ENCODE results near the gene GPI.
A peak's percentile ranks its signal among the peaks of the same experiment; 100 is the strongest.

GPI gene

GRCh38 chr19:34409189-34410164 is 44.5 kb downstream of the GPI start:
- Histone ChIP-seq H4K20me1 (ENCODE audit: control insufficient read depth, insufficient read depth, low read depth, low read length) (no peaks in the 10 kb centered on the region), H3K9me3 (ENCODE audit: control insufficient read depth, insufficient read depth, low read length) (no peaks in the 10 kb centered on the region), H3K36me3 (ENCODE audit: control insufficient read depth, low read length) (peaks cover 53% of the 10 kb centered on the region), H3K9me2 (replicated peaks; ENCODE audit: control insufficient read depth, low read length) (no peaks in the 10 kb centered on the region), H3K27me3 (ENCODE audit: control insufficient read depth, low read length) (no peaks in the 10 kb centered on the region), H3K4me3 (ENCODE audit: low read length) (no peak overlapping the region), H3F3A (ENCODE audit: control insufficient read depth, insufficient read depth) (no peaks in the 10 kb centered on the region), H3K4me2 (ENCODE audit: low read length) (peak overlapping the region; percentile 18; the same call in 1 of the 2 replicates), H3K4me1 (ENCODE audit: control insufficient read depth, low read length) (peaks cover 30% of the 10 kb centered on the region), H3K27ac (ENCODE audit: low read depth, low read length) (no peak overlapping the region; the same call in 1 of the 2 replicates), H3K79me2 (ENCODE audit: control insufficient read depth, low read length) (peaks cover 65% of the 10 kb centered on the region)
- TF ChIP-seq CTCF (IDR thresholded peaks at IDR 0.05; ENCODE audit: low read depth, low read length, poor library complexity, severe bottlenecking) (no peak), EZH2phosphoT487 (IDR thresholded peaks at IDR 0.05; ENCODE audit: borderline replicate concordance, low read length) (no peak)

- H3K36me3 ChIP-seq (ENCODE audit: control insufficient read depth, low read length), result peaks cover 64% of the 10 kb centered on the region
- H3F3A ChIP-seq (ENCODE audit: control insufficient read depth, insufficient read depth), result no peaks in the 10 kb centered on the region
- TF ChIP-seq EZH2phosphoT487 (IDR thresholded peaks at IDR 0.05; ENCODE audit: borderline replicate concordance, low read length), result no peak
- TF ChIP-seq CTCF (IDR thresholded peaks at IDR 0.05; ENCODE audit: low read depth, low read length, poor library complexity, severe bottlenecking), result no peak
- peaks cover 24% of the 10 kb centered on the region for H3K4me1 ChIP-seq (ENCODE audit: control insufficient read depth, low read length)
- peaks cover 48% of the 10 kb centered on the region for H3K79me2 ChIP-seq (ENCODE audit: control insufficient read depth, low read length)
- no peak overlapping the region for H3K4me2 ChIP-seq (ENCODE audit: low read length)
- no peak overlapping the region for H3K4me3 ChIP-seq (ENCODE audit: low read length)
- H3K27me3 ChIP-seq (ENCODE audit: control insufficient read depth, low read length), result no peaks in the 10 kb centered on the region
- no peaks in the 10 kb centered on the region for H3K9me3 ChIP-seq (ENCODE audit: control insufficient read depth, insufficient read depth, low read length)
- H3K27ac ChIP-seq (ENCODE audit: low read depth, low read length), result no peak overlapping the region
- H3K9me2 ChIP-seq (replicated peaks; ENCODE audit: control insufficient read depth, low read length), result no peaks in the 10 kb centered on the region
- H4K20me1 ChIP-seq (ENCODE audit: control insufficient read depth, insufficient read depth, low read depth, low read length), result no peaks in the 10 kb centered on the region
These were observed 46.2 kb downstream of the GPI start for GRCh38 chr19:34411216-34411615.

GRCh38 chr19:34416021-34416545 is 51.1 kb downstream of the GPI start:
- no peak overlapping the region for H3K27ac ChIP-seq (ENCODE audit: low read depth, low read length)
- H3K9me3 ChIP-seq (ENCODE audit: control insufficient read depth, insufficient read depth, low read length), result no peaks in the 10 kb centered on the region
- H3F3A ChIP-seq (ENCODE audit: control insufficient read depth, insufficient read depth), result no peaks in the 10 kb centered on the region
- no peaks in the 10 kb centered on the region for H3K27me3 ChIP-seq (ENCODE audit: control insufficient read depth, low read length)
- peaks cover 70% of the 10 kb centered on the region for H3K36me3 ChIP-seq (ENCODE audit: control insufficient read depth, low read length)
- no peaks in the 10 kb centered on the region for H4K20me1 ChIP-seq (ENCODE audit: control insufficient read depth, insufficient read depth, low read depth, low read length)
- no peaks in the 10 kb centered on the region for H3K4me1 ChIP-seq (ENCODE audit: control insufficient read depth, low read length)
- peaks cover 25% of the 10 kb centered on the region for H3K79me2 ChIP-seq (ENCODE audit: control insufficient read depth, low read length)
- H3K9me2 ChIP-seq (replicated peaks; ENCODE audit: control insufficient read depth, low read length), result no peaks in the 10 kb centered on the region
- TF ChIP-seq EZH2phosphoT487 (IDR thresholded peaks at IDR 0.05; ENCODE audit: borderline replicate concordance, low read length) (no peak), CTCF (IDR thresholded peaks at IDR 0.05; ENCODE audit: low read depth, low read length, poor library complexity, severe bottlenecking) (no peak)
- no peak overlapping the region for H3K4me3 ChIP-seq (ENCODE audit: low read length)
- H3K4me2 ChIP-seq (ENCODE audit: low read length), result no peak overlapping the region

Data from DOHH2 (cell line).